T-helper 2 cell (primary cell): ENCODE results near the gene RIN1.
A peak's percentile ranks its signal among the peaks of the same experiment; 100 is the strongest.

ENCODE experiments used
- DNase-seq, 5 experiments: peaks; one replicate each; pipeline versions ENCODE4 v3.0.0 to v3.0.0-alpha.2; 2012 to 2022

RIN1 gene

GRCh38 chr11:66293777-66294625 is 42.2 kb downstream of the RIN1 start:
- no peak for DNase-seq

GRCh38 chr11:66293352-66293751 is 42.9 kb downstream of the RIN1 start:
- no peak for DNase-seq

- no peak for DNase-seq
These were observed 43.5 kb downstream of the RIN1 start for GRCh38 chr11:66292543-66293332.

GRCh38 chr11:66291706-66292542 is 44.3 kb downstream of the RIN1 start, which contains the start of gene TMEM151A:
Gene TMEM151A (plus strand): TSS chr11:66291894. CDS start chr11:66292014, 120 bp downstream.
- DNase-seq, result peak in 1 of 5 experiments; percentile 43

- no peak for DNase-seq
These were observed 44.9 kb downstream of the RIN1 start for GRCh38 chr11:66291303-66291705.

GRCh38 chr11:66290330-66290621 is 46.0 kb downstream of the RIN1 start:
- DNase-seq, result no peak

DNA sequence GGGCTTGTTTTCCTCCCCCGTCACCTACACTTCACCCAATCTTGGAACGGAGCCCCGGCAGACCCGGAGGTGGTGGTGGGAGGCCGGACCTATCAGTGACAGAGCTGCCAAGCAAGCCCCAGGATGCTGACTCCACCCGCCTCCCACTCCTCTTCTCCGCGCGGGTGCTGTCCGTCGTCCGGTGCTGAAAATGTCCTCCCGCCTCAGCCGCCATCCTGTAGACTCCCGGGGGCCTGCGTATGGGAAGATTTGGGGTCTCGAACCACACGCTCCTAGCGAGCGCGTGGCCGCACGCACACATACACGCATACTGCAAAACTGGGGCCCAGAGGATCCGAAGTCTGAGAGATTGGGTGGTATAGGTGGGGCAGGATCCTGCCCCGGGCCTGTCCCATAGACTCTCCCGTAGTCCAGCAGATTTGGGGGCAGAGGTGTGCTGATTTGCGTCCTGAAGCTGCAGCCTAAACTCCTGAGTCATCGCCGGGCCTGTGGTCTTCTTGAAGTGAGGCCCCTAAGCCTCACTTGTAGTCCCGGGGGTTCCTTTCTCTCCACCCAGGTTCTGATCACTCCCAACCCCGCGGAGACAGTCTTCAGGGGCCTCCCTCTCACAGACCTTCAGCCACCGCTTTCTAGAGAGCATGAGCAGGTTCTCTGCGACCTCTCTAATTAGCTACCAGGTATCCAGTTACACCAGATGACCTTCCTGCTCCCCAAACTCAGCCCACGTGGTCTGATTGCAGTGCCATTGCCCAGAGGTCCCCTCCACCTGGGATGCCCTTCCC is 46.5 kb downstream of the RIN1 start:
- DNase-seq, result peak in 4 of 5 experiments; percentile 47 to 88 (median 78)

DNA sequence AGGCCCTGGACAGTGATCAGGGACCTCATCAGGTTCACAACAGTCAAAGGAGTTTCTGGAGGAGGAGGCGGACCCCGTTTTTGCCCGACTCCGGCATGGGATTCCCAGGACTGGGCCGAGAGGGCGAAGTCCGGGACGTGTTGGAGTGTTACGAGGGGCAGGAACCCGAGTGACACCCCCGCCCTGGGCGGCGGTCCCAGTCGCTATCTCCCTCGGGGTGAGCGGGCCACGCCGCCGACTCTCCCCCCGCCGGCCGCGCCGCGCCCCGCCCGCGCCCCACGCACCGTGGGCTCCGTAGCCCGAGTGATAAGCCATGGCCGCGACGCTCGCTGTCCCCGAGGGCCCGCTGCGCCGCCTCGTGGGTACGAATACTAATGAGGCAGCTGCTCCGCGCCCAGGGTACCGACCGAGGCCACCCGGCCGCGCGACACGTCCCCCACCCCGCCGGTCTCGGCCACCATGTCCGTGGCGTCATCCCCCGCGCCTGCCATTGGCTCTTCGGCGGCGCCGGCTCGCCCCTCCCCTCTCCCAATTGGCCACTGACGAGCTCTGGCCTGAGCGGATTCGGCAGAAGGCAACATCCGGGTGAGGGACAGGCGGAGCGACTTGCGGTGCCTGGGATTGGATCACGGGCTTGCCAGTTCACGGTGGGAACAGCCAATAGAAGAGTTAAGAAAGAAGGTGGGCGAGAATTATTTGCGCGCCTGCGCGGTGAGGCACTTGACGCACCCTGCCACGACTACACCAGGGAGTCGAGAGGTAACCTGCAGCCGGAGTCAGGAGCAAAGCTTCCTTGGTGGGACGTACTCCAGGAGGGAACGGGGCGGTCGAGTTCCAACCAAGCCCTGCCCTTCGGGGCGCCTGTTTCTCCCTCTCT is 47.3 kb downstream of the RIN1 start, which contains the start of gene YIF1A:
Gene YIF1A (minus strand): TSS at position 473 of the 877 bp plus-strand sequence. CDS start 158 bp downstream, at position 315.
- peak; percentile 96 to 100 (median 98) for DNase-seq

DNA sequence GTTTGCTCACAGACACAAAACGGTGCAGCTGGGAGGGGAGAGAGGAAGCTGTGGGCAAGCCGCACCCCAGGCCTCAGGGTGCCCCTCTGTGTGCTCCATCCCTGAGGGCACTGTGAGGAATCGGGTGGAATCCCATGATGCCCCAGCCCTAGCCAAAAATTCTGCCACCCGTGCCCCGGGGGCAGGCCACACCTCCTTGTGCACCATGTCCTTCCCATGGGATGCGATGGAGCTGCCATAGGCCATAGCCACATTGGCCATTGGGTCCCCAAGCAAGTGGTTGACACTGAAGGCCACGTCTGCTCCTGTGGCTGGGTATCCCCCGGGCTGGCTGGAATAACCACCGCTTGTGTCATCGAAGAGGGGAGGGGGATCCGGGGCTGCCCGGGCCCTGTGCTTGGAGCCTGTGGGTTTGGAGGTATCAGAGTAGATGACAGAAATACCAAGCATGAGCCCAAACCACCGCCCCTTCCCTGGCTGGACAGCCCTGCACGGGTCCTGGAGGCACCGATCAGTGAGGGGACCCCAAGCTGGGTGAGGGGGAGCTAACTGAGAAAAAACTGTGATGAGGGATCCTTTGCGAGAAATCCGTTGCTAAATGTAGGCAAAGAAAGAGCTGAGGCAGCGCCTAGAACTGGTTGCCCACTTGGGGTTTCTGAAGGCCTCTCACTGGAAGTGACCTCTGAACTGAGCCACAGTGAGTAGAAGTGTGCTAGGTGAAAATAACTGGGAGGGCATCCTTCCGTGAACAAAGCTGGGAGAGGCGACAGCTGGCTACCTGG is 48.2 kb downstream of the RIN1 start:
- DNase-seq, result no peak

GRCh38 chr11:66287211-66287888 is 48.9 kb downstream of the RIN1 start:
- no peak for DNase-seq

GRCh38 chr11:66286699-66287098 is 49.5 kb downstream of the RIN1 start:
- DNase-seq, result no peak

DNA sequence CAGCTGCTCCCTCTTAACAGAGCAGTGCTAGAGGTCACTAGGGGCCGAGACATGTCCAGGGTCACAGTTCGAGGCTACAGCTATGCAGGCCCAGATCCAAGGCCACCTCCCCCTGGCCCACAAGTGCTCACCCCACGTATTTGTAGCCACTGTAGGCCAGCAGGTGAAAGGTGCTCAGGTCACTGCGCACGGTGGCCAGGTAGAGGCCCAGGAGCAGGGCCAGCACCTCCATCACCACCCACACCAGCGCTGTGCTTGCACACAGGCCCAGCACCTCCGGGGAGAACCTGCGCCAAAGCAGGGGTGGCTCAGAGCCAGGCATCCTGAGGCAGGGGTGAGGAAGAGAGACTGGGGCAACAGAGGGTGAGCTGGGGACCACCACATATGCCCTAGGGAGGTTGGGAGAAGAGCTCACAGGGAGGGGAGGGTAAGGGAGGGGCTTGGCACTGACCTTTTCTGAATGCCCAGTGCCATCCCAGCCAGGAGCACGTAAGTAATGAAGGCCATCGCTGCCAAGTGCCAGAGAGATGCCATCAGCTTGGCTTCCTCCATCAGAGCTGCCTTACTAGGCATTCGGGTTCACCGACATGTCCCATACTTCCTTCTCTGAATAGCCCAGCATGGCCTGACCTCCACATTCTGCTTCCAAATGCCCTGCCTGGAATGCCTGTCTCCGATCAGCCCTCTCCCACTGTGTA is 50.8 kb downstream of the RIN1 start:
- DNase-seq, result no peak

DNA sequence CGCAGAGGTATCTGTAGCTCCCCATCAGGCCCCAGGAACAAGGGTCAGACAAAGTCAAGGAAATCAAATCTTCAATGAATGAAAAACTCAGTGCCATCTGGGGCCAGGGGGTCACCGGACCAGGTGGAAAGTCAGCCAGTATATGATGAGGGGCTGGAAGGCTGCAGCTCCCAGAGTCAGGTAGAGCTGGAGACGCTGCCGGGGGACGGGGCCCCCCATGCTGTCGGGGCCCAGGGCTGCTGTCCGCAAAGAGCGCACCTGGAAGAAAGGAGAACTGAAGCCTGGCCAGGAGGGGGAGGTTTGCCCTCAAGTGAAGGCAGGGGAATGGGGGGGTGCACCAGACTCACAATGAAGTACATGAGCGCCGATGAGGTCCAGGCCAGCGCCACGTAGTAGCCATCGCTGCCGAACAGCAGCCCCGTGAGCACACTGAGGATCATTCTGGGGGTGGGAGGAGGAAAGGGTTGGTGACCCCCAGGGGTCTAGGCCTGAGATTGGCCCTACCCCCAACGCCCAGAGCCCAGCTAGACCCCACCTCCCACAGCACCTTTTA is 51.6 kb downstream of the RIN1 start:
- no peak for DNase-seq

DNA sequence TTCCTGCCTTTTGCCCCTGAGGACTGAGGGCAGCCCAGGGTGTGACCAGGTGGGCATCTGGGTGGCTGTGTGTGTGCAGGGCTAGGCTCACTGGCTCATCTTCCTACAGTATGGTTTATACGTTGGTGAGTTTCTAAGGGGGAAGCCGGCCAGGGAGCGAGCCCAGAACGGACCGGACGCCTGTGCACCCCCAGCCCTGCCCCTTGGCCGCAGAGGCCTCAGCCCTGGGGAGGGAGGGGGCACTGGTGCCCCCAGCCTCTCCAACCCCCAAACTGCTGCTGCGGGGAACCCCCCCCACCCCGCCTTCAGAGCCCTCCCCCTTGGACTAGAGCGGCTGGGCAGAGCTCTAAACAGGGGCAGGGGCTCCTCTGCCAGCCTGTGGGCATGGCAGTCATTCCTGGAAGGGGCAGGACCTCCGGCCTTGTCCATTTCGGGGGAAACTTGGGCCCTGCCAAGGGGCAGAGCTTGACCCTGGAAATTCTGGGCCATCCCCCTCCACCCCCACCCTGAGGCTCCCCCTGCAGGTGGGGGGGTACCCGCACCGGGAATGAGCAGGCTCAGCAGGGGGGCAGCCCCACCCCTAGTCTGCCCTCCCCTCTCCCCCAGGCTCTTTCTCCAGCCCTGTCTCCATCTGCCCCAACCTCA is 52.7 kb downstream of the RIN1 start:
- DNase-seq, result no peak

- peak; percentile 97 to 100 (median 99) for DNase-seq
These were observed 53.5 kb downstream of the RIN1 start for GRCh38 chr11:66282468-66283455.
